NCI-H187 treated with DMSO at 0.1 percent for 48 hours (cell line): ENCODE data around the gene NPAS3.

Experiments used
- DNase-seq: peaks from one replicate; lab custom pipeline; 2025; lab: John Stamatoyannopoulos, UW

The NPAS3 gene

DNA sequence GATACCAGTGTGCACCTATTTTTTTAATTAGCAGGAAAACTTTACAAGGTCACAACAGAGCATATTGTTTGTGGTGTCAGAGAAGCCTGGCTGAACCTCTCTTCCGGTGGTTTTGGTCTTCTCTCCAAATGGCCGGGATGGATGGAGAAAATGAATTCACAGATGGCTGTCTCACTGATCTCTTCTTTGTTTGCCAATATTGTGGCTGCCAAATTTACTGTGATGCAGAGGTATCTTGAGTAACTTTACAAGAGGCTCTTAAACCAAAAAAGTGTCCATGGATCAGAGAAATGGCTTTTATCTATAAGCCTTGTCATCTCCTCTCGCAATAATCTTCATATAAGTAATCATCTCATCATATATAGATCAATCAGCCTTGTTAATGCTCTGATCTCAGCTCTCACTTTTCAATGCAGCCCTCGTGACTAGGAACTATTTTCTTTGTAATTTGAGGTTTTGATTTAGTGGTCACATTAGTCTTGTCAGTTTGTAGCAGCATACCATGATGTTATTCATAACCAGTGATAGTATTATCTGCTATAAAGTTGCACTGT, 704.1 kb downstream of the NPAS3 start:
- no peak for DNase-seq

DNA sequence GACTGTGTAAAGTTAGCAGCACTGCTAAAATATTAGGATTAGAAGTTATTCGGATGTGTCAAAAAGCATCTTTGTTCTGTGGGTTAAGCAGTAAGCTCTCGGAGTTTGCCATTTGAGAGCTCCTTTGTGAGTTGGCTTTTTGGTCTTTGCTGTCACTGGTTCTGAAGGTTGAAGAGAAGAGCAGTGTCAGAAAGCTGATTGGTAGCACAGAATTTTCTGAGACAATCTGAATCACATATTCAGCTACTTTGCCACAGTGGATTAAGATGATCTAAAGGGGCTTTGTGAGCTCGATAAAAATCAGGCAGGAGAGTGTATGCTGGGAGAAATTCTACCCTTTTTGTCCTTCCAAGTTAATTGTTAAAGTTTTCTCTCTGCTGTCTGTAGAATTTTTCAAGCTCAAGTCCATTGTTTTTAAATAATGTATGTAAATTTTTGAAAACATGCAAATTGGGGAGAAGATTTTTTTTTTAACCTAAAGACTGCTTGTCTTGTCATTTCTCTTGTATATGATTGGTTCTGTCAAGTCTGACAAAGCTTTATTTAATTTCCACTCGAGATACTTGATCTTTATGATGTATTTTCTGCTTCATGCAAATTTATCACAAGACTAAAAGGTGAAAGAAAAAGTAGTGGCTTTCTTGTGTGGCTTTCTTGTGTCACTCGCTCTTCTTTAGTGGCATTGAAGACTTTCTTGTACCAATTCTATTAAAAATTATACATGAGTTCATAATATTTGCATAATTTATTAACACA, 704.9 kb downstream of the NPAS3 start:
- DNase-seq: no peak

DNA sequence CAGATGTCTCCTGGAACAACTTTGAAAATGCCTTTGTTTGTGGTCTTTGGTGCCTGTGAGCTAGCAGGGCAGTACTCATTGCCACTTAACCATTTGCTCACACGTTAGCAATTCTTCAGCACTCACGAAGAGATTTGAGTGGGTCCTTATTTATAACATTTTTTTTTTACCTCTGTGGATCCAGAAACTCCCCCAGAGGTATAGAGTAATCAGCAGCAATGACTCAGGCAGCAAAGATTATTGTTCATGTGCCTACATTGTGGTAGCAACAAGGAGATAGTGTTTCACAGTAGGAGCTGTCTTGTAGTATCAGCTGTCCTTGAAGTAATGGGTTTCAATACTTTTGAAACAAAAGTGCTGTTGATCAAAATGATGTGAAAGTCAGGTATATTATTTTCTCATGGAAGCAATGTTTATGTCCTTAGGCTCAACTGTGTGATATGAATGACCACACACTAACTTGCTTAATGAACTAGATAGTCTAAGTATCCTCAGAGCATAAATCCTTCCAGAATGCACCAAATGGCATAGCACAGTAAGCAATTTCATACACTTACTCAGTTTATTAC, 708.1 kb downstream of the NPAS3 start:
- DNase-seq: no peak

DNA sequence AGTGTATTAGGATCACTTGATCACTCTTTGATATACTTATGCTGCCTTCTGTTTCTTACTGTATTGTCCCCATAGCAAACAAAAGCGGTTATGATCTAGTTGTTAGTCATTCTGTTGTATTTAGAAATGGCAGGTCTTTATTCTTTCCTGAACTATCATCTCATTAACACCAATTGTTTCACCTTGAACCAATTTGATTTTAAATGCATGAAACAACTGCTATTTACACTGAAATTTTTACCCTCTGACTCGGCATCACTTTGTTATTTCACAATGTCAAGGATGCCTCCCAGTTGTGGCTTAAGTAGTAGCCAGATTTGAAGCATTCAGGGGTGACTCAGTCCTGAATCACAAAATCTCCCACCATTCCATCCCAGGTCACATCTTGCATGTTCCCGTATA, 708.7 kb downstream of the NPAS3 start:
- DNase-seq: no peak

DNA sequence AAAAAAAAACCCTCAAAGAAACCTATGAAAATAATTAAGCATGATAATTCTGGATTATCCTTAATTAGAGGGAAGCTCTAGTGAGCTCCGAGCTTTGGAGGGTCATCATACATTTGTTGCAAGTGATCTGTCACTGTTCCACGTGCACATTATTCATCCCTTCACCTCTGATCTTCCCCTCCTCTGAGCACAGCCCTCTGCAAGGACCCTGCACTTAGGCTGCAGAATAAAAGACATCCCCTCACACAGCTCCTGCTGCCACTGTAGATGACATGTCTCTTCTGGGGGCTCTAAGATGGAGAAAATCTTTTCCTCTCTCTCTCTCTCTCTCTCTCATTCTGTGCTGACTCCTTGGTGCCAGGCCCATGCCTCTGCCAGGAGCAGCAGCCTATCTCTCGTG, 711.8 kb downstream of the NPAS3 start:
- DNase-seq: no peak

DNA sequence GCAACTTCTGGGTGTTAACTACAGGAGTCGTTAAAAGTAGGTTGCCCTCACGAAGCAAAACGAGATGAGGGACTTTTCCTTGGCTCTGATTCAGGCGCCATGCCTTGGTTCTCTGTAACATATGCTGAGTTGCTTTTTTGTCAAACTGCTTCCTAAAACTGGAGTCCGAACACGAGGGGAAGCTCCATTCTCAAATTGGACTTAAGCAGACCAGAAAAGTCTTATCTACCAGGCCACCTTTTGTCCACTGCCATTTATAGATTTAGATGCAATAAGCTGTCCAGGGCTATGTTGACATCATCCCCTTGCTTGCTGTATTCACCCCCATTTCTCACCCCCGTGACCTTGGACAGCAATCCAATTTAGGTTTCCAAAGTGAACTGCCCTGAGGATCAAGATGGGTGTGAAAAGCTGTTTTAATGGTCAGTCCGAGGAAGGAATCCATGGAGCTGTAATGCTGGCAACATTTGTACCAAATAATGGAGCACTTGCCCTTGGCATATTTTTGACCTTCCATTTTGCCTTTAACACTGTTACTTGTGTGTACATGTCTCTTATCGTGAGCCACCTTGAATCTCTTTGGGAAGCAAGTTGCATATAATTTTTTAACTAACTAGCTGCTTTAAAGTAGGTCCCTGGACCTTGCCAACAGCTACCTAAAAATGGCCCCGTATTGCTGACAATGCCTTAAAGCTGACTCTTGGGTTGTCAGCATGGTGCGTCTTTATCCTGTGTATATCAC, 714.1 kb downstream of the NPAS3 start:
- DNase-seq: no peak

DNA sequence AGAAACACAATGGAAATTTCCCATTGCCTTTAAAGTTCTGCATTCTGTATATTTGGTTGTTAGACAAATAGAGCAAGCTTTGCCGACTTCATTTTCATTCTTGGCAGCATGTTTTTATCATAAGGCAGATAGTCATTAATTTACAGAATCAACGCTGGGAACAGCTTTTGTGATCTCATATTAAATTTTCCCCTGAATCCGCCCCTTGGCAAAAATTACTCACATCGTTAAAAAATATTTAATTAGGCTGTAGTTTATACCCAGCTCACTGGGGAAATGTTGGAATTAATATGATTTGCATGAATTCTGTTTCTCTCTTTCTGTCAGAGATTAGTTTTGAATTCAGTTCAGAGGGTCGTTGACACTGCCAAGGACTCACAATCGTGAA, 714.6 kb downstream of the NPAS3 start:
- DNase-seq: no peak

DNA sequence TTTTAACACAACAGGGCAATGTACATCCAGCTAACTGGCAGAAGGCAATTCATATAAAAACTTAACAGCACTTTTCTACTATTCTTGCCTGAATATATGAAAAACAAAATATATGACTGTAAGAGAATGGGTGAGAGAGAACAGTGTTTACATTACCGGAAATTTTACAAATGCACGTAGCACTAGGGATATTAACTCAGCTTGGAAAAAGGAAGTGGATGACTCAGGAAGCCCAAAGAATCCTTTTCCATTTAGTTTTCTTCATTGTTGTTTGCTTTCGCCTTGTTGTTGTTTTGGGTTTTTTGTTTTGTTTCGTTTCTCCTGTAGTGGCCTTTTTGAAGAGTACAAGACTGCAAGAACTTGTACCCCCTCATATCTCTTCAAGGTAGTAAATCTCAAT, 716.7 kb downstream of the NPAS3 start:
- no peak for DNase-seq

DNA sequence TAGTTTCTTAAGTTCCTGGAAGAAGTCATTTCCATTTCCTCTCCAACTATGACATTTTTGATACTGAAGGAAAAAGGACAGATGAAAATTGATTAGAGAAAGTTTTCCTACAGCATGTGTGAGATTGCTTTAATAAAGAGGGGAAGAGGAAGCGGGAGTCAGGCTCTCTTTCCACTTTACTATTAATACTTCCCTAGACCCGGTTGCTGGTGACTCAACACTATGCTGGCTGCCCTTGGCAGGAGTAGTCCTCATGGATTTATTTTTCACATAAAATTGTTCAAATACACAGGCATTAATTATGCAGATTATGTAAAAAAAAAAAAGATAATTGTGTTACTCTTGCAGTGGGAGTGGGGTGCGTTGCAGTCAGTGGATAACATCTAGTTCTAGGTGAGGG, 718.8 kb downstream of the NPAS3 start:
- DNase-seq: no peak

DNA sequence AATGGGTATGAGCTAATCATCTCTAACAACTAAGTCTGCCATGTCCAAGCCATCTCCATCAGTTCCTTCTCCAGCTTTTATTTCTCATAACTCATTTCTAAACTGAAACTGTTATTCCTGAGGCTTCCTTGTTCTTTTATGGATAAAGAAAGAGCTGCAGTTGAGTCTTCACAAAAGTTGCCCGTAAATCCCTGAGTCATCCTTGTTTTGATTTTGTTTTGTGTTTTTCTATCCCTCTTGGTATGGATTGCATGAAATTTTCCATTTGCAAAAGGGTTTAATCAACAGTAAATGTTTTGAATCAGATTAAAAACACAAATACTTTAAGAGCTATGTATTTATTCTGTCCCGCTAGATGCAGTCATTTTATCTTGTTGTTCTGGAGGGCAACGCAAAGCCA, 721.6 kb downstream of the NPAS3 start:
- DNase-seq: no peak

DNA sequence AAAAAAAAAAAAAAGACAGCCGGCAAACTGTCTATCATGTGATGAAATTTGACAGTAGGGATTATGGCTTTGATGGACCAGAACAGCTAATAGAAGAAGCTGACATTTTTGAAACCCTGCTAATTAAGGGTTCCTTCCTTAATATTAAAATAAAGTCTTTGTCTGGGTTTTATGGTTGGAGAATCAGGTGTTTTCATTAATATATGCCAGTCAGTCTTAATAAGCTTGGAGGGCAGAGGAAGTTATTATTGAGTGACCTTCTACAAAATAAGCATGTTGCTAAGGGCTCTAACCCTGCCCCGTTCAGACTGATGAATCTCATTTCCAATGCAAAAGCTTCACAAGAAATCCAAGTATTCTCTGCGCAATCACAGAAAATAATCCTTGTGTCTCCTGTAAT, 722.4 kb downstream of the NPAS3 start:
- no peak for DNase-seq

DNA sequence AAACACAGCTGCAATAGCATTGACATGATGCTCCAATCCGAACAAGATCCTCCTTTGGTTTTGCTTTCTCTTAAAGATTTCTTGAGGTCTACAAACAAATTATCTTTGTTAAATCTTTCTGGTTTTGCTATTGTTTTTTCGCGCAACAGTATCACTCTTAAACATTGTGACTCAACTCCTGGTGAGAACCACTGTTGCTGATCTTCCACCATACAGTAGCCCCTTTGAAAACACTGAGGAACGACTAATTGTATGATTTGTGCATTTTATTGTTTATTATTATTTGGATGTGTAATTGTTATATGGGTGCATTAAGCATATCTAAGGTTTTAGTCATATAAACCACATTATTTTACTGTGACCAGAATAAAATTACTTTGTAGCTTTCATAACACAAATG, 729.4 kb downstream of the NPAS3 start:
- DNase-seq: no peak

DNA sequence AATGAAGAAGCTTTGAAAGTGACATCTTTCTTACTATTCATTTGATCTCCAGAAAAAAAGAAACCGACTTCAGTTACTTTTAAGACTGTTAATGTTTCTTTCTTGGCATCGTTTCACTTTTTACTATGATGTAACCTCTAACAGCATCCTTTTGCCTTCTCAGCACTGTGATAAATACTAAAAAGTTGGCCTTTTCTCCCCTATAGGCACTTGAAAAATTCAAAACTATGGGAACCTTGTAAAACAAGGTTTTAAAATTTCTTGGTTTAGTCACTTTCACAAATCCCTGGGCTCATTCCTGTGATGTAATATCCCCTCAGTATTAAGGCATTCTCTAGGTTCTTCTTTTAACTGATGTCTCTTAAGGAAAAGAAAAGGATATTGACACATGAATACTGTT, 730.4 kb downstream of the NPAS3 start:
- no peak for DNase-seq

DNA sequence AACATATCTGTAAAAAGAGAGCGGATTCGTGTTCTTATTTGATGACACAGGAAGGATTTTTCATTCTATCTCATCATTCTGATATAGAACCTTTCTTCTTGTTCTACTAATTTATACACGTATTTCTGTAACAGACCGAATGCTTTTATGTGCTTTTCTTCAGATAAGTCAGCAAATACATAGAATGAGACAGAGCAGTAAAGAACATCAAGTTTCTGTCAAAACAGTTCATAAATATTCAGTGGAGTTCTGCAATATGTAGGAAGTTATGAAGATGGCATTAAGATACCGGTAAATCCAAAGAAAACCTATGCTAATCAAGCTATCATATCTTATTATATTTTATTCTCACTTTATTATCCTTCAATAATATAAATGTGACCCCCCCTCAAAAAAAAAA, 731.6 kb downstream of the NPAS3 start:
- DNase-seq: no peak

DNA sequence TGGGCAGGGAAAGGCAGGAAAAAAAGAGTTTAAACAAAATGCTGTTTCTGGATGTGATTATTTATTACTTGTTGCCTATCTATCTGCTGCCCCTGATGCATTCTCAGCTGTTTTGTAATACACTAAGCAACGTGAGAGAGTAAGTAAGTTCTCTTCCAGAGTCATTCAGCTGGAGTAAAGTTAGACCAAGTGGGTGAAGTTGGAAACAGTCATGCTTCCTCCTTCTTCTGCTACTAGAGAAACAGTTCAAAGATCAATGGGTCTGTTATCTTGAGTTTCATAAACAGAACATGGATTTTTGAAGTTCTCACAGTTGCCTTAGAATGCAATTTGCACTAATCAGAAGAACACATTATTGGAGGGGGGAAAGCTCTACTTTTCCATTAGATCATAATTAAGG, 732.9 kb downstream of the NPAS3 start:
- DNase-seq: no peak

DNA sequence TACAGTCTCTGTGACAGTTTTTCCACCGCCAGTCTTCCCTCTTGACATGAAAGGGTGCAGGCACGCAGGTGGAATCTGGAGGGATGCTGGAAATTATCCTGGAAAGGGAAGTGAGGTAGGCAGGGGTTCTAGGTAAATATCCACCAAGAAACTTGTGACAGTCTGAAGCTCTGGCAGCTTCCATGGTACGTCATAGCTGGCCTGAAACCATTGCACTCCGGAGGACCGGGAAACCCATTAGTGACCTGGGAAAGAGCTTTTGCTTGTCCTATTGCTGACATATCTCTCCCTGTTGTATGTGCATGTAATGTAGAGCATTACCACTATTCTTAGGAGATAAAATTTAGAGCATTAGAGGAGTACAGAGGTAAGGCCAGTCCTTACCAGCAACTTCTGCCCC, 736.2 kb downstream of the NPAS3 start:
- DNase-seq: no peak

DNA sequence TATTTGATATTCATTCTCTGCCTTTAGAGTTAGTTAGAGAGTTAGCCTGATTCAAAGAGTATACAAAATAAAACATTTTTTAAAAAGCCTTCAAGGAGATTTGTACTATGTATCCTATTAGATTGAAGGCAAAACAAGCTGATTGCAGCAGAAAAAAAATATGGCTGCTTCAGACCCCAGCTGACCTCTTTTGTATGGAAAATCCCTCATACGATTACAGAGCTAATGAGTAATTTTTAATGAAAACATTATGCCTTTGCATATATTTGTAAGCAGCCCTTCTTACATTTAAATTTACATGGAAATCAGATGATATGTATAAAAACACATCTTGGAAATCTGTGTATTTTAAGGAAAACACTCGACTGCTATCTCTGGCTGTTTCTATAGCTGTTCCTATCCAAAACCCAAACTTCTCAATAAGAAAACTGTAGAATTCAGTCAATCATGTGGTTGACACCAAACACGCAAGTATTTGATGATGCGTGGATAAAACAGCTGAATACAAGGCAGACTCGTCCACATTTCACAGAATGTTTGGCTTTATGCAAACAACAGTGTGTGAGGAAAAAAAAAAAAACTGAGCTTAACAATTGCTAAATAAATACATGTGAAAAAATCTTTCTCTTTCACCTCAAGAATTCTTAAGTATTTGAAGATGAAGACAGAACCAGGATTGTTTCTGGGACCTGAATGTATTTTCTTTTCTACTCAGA, 736.9 kb downstream of the NPAS3 start:
- DNase-seq: no peak

DNA sequence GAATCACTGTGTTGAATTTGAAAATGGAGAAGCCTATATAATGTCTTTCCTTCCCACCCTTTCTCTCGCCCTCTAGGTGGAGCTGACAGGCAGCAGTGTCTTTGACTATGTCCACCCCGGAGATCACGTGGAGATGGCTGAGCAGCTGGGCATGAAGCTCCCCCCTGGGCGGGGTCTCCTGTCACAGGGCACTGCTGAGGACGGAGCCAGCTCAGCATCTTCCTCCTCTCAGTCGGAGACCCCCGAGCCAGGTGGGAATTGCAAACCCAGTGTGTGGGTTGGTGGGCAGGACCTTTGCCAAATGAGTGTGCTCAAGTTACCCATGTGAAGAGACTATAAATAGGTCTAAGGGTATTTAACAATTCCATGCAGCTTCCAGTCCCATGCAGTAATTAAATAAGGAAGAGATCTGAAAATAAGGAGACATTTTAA, 737.5 kb downstream of the NPAS3 start:
- peak; percentile 20 for DNase-seq

DNA sequence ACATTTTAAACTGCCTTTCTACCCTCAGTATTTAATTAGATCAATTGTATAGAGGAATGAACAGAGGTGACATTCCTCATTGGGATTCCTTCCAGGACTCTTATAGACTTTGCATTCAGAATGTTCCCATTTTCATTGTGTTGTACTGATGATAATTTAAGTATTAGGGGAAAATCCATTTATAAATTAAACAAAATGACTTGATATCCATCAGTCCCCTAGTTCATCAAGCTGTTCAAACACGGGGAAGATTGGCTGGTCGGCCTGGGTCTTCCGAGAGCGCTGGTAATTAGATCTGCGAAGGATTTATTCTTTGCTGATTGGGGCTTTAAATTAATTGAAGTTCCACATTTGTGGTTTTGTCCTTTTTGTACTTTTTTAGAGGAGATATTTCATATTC, 738.2 kb downstream of the NPAS3 start:
- no peak for DNase-seq

DNA sequence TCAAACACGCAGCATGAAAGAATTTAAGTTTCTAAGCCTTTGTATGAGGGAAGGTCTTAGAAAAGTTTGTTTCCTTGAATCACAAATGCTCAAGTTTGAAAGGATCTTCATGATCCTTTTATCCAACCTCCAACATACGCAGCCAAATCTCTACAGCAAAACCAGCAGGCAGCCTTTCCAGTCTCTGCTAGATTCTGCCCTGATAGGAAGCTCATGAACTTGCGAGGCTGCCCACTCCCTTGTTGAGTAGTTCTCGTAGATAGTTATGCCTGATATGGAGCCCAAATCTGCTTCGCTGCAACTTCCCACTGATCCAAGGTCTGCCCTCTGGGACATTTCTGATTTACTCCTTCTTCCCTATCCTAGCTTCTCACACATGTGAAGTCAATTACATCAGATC, 739.3 kb downstream of the NPAS3 start:
- no peak for DNase-seq

DNA sequence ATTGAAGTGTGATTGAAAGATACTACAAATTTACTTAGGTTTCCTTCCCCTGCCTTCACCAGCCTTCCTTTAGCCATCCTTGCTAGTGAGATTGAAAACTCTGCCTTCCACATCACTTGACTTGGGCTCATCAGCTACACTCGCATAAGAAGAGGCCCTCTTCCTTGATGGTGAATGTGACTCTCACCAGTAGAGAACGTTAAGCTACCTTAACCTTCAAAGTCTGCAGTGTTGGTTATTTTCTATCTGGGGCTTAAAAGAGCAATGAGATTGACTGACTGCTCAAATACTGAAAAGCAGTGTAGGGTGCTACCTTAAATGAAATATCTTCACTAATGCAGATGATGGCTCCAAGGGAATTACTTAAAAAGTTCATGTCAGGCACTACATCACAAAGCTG, 740.3 kb downstream of the NPAS3 start:
- no peak for DNase-seq

DNA sequence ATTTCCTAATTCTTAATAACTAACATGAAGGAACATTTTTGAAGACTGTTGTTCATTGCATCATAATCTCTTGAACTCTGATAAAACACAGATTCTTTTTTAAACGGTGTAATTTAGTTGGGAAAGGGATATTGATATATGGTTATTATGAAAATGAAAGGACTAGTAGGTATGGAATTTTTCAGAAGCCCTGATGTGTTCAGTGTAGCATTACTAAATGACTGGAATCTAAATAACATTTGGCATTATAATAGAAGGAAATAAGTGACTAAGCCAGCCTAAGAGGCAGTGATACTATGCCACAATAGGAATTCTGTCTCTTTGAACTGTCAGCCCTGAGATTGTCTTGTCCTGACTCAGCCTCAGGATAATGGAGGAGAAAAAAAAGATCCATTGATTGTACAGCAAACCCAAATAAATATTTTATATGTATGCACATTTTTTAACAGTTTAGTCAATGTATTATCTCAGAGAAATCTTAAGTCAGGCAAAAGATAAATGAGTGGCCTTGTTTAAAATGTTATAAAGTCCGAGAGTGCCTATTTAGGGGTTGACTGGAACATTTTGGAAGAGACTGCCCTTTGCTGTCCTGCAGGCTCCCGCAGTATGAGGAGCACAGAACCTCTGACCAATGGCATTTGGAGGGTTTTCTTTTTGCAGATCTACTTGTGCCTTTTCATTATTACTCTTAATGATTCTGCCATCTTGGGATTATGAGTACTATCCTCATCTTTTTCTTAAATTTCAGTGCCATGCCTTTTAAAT, 741.0 kb downstream of the NPAS3 start:
- no peak for DNase-seq
